Activated CD8-positive, alpha-beta T cell treated with anti-CD3 and anti-CD28 coated beads for 36 hours (primary cell): ENCODE data around the gene PCSK1. TPM values are rescaled to one million over a fixed set of nuclear protein-coding genes. Genes with fewer than 3 reads are reported as not detected.
"Not testable (repeated sequence)": the region's sequence is repeated elsewhere in the genome, so short reads cannot be mapped to it uniquely, and the experiment has no call there.

ENCODE experiments used
- ATAC-seq: fragments of 200-7000 bp; cut with Tn5 transposase; one replicate; pipeline ENCODE4 v1.10.0; 2021; ENCODE audit warnings: mild to moderate bottlenecking, moderate library complexity
- CTCF ChIA-PET: fragments of 350-600 bp; sonication (Branson Sonifier 250); formaldehyde crosslinking; loops from one replicate; lab custom pipeline; 2021; ENCODE audit warnings: antibody characterized with exemption; lab: Charles Lee
- POLR2A ChIA-PET: fragments of 350-600 bp; sonication (Branson Sonifier 250); formaldehyde crosslinking; loops from one replicate; lab custom pipeline; 2021; ENCODE audit warnings: antibody characterized with exemption; lab: Charles Lee
- DNase-seq: peaks from one replicate; pipeline ENCODE4 v3.0.0-alpha.2; 2020
- H3K27ac Mint-ChIP-seq: one replicate; pipeline ENCODE4 v1.8.0; 2021; ENCODE audit warnings: mild to moderate bottlenecking, mixed read lengths
- H3K27me3 Mint-ChIP-seq: one replicate; pipeline ENCODE4 v1.8.0; 2021; ENCODE audit warnings: mixed read lengths
- H3K36me3 Mint-ChIP-seq: one replicate; pipeline ENCODE4 v1.8.0; 2021; ENCODE audit warnings: low read depth, mixed read lengths
- H3K4me1 Mint-ChIP-seq: one replicate; pipeline ENCODE4 v1.8.0; 2021; ENCODE audit warnings: low read depth, mixed read lengths
- H3K4me3 Mint-ChIP-seq: one replicate; pipeline ENCODE4 v1.8.0; 2021; ENCODE audit warnings: mild to moderate bottlenecking, moderate library complexity, mixed read lengths
- H3K9me3 Mint-ChIP-seq: one replicate; pipeline ENCODE4 v1.8.0; 2021; ENCODE audit warnings: mixed read lengths
- intact Hi-C: fragments of 100-400 bp; cut with micrococcal nuclease; formaldehyde crosslinking; loops from one replicate; pipeline ENCODE4 v1.10.0; 2022
- total RNA-seq, 2 experiments: library from RNA; stranded (reverse); gene quantifications; one replicate each; pipeline ENCODE4 v1.2.3, GENCODE V29; 2021
- TF ChIP-seq, protein P1 (sequence below): fragments of 200-600 bp; IDR thresholded peaks from one replicate; pipeline ENCODE4 v1.8.0; 2022; ENCODE audit warnings: antibody characterized with exemption, mild to moderate bottlenecking

The PCSK1 gene
- total RNA-seq, 2 experiments from 2014 or later, result not detected

DNA sequence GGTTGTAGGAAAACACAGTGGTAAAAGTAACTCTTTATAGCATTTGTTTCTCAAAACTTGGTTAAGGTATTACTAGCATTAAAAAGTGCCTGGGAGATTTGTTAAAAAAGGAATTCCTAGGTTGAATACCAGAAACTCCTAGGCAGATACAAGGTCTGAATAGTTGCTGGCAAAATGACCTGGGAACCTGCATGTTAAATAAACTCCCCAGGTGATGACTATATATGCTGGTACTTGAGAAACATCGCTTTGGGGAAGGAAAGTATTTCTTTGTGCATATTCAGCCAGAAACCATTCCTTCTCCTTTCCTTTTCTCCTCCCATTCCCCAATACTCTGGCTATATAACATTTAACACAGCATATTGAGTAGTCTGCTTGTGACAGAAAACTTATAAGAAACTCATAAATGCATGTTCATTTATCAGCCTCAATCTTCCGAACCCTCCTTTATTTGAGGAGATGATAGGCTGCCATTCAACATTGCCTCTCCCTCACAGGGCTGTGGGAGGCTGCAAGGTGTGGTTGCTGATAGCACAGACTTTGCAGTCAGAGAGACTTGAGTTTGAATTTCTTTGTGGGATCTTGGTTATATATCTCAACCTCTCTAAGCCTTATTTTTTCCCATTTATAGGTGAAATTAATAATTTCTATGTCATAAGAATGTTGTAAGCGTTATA, 28.7 kb downstream of the PCSK1 start:
- no peak overlapping the region for H3K27ac Mint-ChIP-seq
- CTCF ChIA-PET, result no interaction called here
- TF ChIP-seq, protein P1, sequence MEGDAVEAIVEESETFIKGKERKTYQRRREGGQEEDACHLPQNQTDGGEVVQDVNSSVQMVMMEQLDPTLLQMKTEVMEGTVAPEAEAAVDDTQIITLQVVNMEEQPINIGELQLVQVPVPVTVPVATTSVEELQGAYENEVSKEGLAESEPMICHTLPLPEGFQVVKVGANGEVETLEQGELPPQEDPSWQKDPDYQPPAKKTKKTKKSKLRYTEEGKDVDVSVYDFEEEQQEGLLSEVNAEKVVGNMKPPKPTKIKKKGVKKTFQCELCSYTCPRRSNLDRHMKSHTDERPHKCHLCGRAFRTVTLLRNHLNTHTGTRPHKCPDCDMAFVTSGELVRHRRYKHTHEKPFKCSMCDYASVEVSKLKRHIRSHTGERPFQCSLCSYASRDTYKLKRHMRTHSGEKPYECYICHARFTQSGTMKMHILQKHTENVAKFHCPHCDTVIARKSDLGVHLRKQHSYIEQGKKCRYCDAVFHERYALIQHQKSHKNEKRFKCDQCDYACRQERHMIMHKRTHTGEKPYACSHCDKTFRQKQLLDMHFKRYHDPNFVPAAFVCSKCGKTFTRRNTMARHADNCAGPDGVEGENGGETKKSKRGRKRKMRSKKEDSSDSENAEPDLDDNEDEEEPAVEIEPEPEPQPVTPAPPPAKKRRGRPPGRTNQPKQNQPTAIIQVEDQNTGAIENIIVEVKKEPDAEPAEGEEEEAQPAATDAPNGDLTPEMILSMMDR, result no peak
- intact Hi-C loops, result no loop called here
- peaks cover 5% of the 10 kb centered on the region for H3K27me3 Mint-ChIP-seq
- ATAC-seq (no peak), DNase-seq (no peak)
- H3K9me3 Mint-ChIP-seq, result no peaks in the 10 kb centered on the region
- H3K36me3 Mint-ChIP-seq, result no peaks in the 10 kb centered on the region
- POLR2A ChIA-PET, result no interaction called here
- H3K4me1 Mint-ChIP-seq, result no peaks in the 10 kb centered on the region
- no peak overlapping the region for H3K4me3 Mint-ChIP-seq

GRCh38 chr5:96402500-96402899, 30.5 kb downstream of the PCSK1 start:
- ATAC-seq (no peak), DNase-seq (no peak)
- Mint-ChIP-seq H3K36me3 (no peaks in the 10 kb centered on the region), H3K27me3 (peaks cover 9% of the 10 kb centered on the region), H3K4me1 (no peaks in the 10 kb centered on the region), H3K27ac (no peak overlapping the region), H3K9me3 (no peaks in the 10 kb centered on the region), H3K4me3 (no peak overlapping the region)
- ChIA-PET POLR2A (no interaction called here), CTCF (no interaction called here)
- intact Hi-C loops, result no loop called here
- TF ChIP-seq, protein P1, result no peak

DNA sequence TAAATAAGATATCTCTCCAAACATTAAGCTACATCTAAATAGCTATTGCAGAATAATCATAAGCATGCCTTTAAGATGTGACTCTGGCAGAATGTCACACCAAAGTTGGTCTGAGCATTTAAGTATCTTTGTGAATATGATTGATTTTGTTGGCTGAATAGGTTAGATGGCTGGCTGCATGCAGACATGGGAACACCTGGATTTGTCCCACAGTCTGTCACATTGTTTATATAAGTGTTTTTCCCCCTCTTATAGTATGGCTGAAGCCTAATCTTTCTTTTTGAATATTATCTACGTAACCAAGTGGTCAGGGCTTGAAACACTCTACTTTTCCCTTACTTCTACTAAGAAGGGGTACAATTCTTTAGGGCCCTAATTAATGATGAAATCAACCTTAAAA, 36.2 kb downstream of the PCSK1 start:
- no peak for DNase-seq
- TF ChIP-seq, protein P1, result no peak
- Mint-ChIP-seq H3K27ac (no peak overlapping the region), H3K4me1 (no peaks in the 10 kb centered on the region), H3K27me3 (peaks cover 17% of the 10 kb centered on the region), H3K9me3 (peaks cover 2% of the 10 kb centered on the region), H3K4me3 (no peak overlapping the region), H3K36me3 (no peaks in the 10 kb centered on the region)
- ChIA-PET CTCF (interaction anchor here (1.0 to 1.7 kb wide), 2 partner anchors 19 to 204 kb away, joined by 4 to 5 read pairs; no protein-coding TSS in a partner anchor), POLR2A (no interaction called here)
- ATAC-seq, result no peak
- intact Hi-C loops, result no loop called here

DNA sequence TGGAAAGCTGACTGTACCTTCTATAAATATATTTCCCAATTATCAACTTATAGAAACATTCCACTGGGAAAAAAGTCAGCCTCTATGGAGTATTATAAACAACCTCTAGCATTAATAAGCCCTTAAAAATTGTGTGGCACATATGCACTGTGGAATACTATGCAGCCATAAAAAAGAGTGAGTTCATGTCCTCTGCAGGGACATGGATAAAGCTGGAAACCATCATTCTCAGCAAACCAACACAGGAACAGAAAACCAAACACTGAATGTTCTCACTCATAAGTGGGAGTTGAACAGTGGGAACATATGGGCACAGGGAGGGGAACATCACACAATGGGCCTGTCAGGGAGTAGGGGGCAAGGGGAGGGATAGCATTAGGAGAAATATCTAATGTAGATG, 37.8 kb downstream of the PCSK1 start:
- DNase-seq, H3K4me3 Mint-ChIP-seq, H3K9me3 Mint-ChIP-seq, H3K27ac Mint-ChIP-seq, intact Hi-C loops, H3K4me1 Mint-ChIP-seq, ATAC-seq, H3K36me3 Mint-ChIP-seq: not testable (repeated sequence)
- CTCF ChIA-PET, result interaction anchor here (1.4 to 1.7 kb wide), 2 partner anchors 13 to 20 kb away, joined by 4 read pairs; no protein-coding TSS in a partner anchor
- H3K27me3 Mint-ChIP-seq, result peaks cover 17% of the 10 kb centered on the region
- POLR2A ChIA-PET, result interaction anchor here (0.7 kb wide), 1 partner anchor 197 kb away, joined by 3 read pairs; no protein-coding TSS in a partner anchor

DNA sequence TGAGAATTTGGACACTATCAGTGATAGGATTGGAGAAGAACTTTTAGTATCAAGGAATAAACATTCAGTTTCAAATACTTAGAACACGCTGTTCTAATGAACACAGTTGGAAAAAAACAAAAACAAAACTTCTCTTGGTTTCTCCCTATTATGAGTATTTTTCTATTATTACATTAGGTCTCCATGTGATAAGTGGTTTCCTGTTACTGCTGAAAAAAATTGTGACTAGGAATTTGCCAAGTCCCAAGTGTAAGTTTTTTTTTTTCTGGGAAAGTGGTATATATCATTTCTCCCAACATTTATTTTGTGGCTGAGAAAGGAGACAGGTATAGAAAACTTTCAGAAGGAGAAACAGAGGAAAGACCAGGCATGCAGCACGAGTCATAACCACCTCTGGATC, 41.1 kb downstream of the PCSK1 start:
- H3K36me3 Mint-ChIP-seq, result no peaks in the 10 kb centered on the region
- intact Hi-C loops, result no loop called here

More for the DNA sequence above, 41.1 kb downstream of the PCSK1 start:
- Mint-ChIP-seq H3K4me3 (no peak overlapping the region), H3K9me3 (peaks cover 2% of the 10 kb centered on the region), H3K4me1 (no peaks in the 10 kb centered on the region), H3K27me3 (peaks cover 12% of the 10 kb centered on the region), H3K27ac (no peak overlapping the region)
- ChIA-PET POLR2A (no interaction called here), CTCF (no interaction called here)
- TF ChIP-seq, protein P1, result no peak
- ATAC-seq (no peak), DNase-seq (no peak)
